Heart left ventricle (tissue), 16 donors: ENCODE results near the gene SUPT3H. TPM values are rescaled to one million over a fixed set of nuclear protein-coding genes. Genes with fewer than 3 reads are reported as not detected.

Experiments used
- ATAC-seq, 4 donors: fragments of 200-7000 bp; cut with Tn5 transposase; one replicate each; pipeline ENCODE4 v1.9.1; 2020 to 2022; ENCODE audit warnings: moderate library complexity in 4 of 4, mild to moderate bottlenecking in 3 of 4, moderate number of reproducible peaks in 1 of 4
- DNase-seq, 5 donors: peaks; one replicate each; pipeline ENCODE4 v3.0.0-alpha.2; 2020
- H3K27ac ChIP-seq, 12 donors: fragments of 200-600 bp; sonication (generic) in 4 of 12; one replicate each; pipeline versions ENCODE4 v1.5.0 to v1.8.0; 2016 to 2022; ENCODE audit warnings: mild to moderate bottlenecking in 2 of 12
- H3K27me3 ChIP-seq, 9 donors: fragments of 200-600 bp; sonication (generic) in 2 of 9; one replicate each; pipeline versions ENCODE4 v1.5.1 to v1.8.0; 2016 to 2022; ENCODE audit warnings: mild to moderate bottlenecking in 3 of 9
- H3K36me3 ChIP-seq, 9 donors: fragments of 200-600 bp; sonication (generic) in 2 of 9; one replicate each; pipeline versions ENCODE4 v1.5.0 to v1.8.0; 2018 to 2022; ENCODE audit warnings: mild to moderate bottlenecking in 2 of 9
- H3K4me1 ChIP-seq, 12 donors: fragments of 200-600 bp; sonication (generic) in 4 of 12; one replicate each; pipeline versions ENCODE4 v1.5.0 to v1.8.0; 2016 to 2022; ENCODE audit warnings: mild to moderate bottlenecking in 3 of 12
- H3K4me3 ChIP-seq, 12 donors: fragments of 200-600 bp; sonication (generic) in 4 of 12; one replicate each; pipeline versions ENCODE4 v1.5.0 to v1.8.0; 2017 to 2022; ENCODE audit warnings: mild to moderate bottlenecking in 9 of 12, moderate library complexity in 4 of 12
- H3K9me3 ChIP-seq, 12 donors: fragments of 200-600 bp; sonication (generic) in 4 of 12; one replicate each; pipeline versions ENCODE4 v1.5.0 to v1.8.0; 2016 to 2022; ENCODE audit warnings: mild to moderate bottlenecking in 1 of 12
- POLR2A ChIP-seq, 2 donors: fragments of 450-650 bp; IDR thresholded peaks; one replicate each; pipeline ENCODE4 v1.6.1; 2017; ENCODE audit warnings: antibody characterized with exemption in 2 of 2, mild to moderate bottlenecking in 2 of 2, moderate library complexity in 2 of 2
- WGBS, 4 donors: extraction: QIAGEN DNeasy Blood & Tissue Kit in 2 of 4; methylation state at CpG; one replicate each; pipeline versions ENCODE4 v1.1.5 to v1.1.7; 2013 to 2018; 5-methylcytosine and 5-hydroxymethylcytosine counted together
- intact Hi-C, 10 donors: fragments of 100-400 bp; cut with DNase I; formaldehyde crosslinking; loops; one replicate each; pipeline versions ENCODE4 v1.11.1 to v1.14.2; 2022
- polyA plus RNA-seq, 2 donors: library from polyadenylated mRNA; stranded (reverse); fragments of 200-250 nt; gene quantifications; one replicate each; pipeline ENCODE4 v1.2.3, GENCODE V29; 2013
- total RNA-seq, 9 donors: library from RNA; depleted of rRNA in 2 of 9; stranded (reverse); fragments of >200 nt in 2 of 9; fragmentation: NEBNext Ultra II Directional in 3 of 9; extraction: Animal tissue kit (Norgen Biotek cat#: 25700) in 3 of 9; gene quantifications; one replicate each; pipeline versions ENCODE4 v1.1.0 to v1.2.4, GENCODE V29; 2016 to 2023
- TF ChIP-seq, protein P1 (sequence below), 12 donors: fragments of 200-600 bp; sonication (generic) in 4 of 12; IDR thresholded peaks; one replicate each; pipeline versions ENCODE4 v1.5.0 to v1.8.0; 2018 to 2022; ENCODE audit warnings: antibody characterized with exemption in 12 of 12, mild to moderate bottlenecking in 5 of 12
- donor health status: ischemic (EF 13 %, LVEDD 7.1; RV severe dilation, severe dysfunction).
- donor health status: healthy with polysubstance abuse.
- donor health status: DM: no; HTN: yes; CAD: no.
- donor health status: DM: no; HTN: no; CAD: no.
- donor health status: ischemic (EF 25% LVEDD 6.9; RV normal size, moderate dysfunction).
- donor health status: ischemic (EF 25% LVEDD 5.7; RV mildly dilated, moderate dysfunction).
- donor health status: healthy.
- donor health status: DM: yes; HTN: yes; CAD: no.
- donor health status: ischemic (EF 35%, LVEDD 5.7; RV mildly dilated, moderate dysfunction).
- donor health status: nonischemic (EF 11% LVEDD 7.7; RV severe dilation, severe dysfunction).
- donor health status: DM: yes; HTN: yes; CAD: no.
- donor health status: PGD.
- donor health status: ischemic (EF 29% LVEDD 5.4; RV normal size, mild dysfunction).
- donor health status: nonischemic (EF 23%, LVEDD 6.1; RV moderate dilation, normal function).

Gene SUPT3H
- total and polyA plus RNA-seq, 11 donors: 1.5 to 8.1 (median 4.1) TPM

DNA sequence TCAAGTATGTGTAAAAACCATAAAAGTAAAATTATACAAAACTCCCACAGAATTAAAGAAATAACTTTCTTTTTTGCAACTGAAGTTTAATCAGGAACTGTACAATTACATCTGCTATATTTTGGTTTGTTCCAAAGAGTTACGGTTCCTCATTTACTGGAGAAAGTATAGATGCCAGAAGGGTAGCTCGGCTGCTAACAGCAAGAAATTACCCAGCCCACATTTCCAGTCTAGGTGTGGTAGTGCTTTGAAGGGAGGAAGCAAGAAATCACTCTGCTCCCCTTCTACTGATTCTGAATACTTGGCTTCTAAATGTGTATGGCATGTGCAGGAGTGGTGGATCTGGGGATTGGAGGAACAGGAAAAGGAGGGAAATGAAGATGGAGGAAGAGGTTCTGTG lies 549.0 kb downstream of the SUPT3H start:
- 81 to 91% (median 84%) methylated on average over 2 of the region's 2 CpGs for WGBS, 4 donors
- Histone ChIP-seq H3K36me3 (no peaks in the 10 kb centered on the region), H3K4me3 (no peak overlapping the region), H3K27me3 (no peaks in the 10 kb centered on the region), H3K9me3 (no peaks in the 10 kb centered on the region), H3K27ac (no peak overlapping the region), H3K4me1 (peaks cover 0 to 10% (median 0%) of the 10 kb centered on the region in 12 donors)
- no peak for DNase-seq
- intact Hi-C loops: no loop called here
- no peak for ATAC-seq
- TF ChIP-seq POLR2A (IDR thresholded peaks at IDR 0.05): no peak
- TF ChIP-seq, protein P1, sequence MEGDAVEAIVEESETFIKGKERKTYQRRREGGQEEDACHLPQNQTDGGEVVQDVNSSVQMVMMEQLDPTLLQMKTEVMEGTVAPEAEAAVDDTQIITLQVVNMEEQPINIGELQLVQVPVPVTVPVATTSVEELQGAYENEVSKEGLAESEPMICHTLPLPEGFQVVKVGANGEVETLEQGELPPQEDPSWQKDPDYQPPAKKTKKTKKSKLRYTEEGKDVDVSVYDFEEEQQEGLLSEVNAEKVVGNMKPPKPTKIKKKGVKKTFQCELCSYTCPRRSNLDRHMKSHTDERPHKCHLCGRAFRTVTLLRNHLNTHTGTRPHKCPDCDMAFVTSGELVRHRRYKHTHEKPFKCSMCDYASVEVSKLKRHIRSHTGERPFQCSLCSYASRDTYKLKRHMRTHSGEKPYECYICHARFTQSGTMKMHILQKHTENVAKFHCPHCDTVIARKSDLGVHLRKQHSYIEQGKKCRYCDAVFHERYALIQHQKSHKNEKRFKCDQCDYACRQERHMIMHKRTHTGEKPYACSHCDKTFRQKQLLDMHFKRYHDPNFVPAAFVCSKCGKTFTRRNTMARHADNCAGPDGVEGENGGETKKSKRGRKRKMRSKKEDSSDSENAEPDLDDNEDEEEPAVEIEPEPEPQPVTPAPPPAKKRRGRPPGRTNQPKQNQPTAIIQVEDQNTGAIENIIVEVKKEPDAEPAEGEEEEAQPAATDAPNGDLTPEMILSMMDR (IDR thresholded peaks at IDR 0.05): no peak

DNA sequence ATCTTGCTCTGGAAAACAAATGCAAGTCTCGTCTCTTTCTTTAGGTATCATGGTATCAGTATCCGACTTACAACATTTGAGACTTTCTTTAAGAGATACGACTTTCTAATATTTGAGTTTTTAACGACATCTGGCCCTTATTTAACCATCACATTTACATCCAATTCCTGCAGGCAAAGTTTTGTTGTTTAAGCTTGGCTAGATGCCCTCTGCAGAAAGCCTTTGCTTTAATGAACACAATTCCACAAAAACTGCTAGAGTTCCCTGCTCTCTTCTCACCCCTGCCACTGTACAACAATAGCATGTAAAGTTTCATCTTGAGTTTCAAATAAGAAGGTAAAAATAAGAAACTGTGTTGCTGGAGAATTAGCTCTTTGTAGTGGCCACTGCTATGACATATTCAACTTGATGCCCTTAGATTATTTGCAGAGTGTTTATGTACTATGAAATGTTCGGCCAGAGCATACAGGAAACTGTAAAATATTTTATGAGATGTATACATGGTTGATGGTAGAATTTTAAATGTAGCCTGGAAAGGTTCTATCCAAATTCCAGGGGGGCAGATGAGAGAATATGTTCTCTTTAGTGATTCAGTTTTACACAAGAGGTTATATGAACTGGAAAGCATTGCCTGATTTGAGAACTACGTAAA lies 551.6 kb downstream of the SUPT3H start:
- Histone ChIP-seq H3K9me3 (no peaks in the 10 kb centered on the region), H3K27ac (no peak overlapping the region), H3K36me3 (no peaks in the 10 kb centered on the region), H3K4me3 (no peak overlapping the region), H3K4me1 (peaks cover 0 to 10% (median 0%) of the 10 kb centered on the region in 12 donors), H3K27me3 (no peaks in the 10 kb centered on the region)
- DNase-seq (no peak), ATAC-seq (no peak)
- intact Hi-C loops: no loop called here
- WGBS, 4 donors: 85 to 88% (median 86%) methylated on average over 6 of the region's 6 CpGs
- no peak for TF ChIP-seq POLR2A (IDR thresholded peaks at IDR 0.05)

DNA sequence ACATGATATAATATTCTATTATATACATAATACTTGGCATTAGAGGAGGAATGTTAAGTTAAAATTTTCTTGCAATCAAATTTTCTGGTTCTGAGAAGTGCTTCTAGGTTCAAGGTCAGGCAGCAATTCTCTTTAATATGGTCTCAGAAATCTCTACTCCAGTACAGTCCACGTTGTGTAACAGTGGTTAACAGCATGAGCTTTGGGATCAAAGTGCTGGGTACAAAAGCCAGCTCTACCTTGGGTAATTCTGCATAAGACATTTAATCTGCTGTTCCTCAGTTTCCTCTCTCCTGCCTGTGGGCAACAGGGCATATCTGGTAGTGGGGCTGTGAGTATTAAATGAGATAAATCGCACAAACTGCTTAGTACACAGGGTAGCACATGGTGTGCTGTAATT lies 552.5 kb downstream of the SUPT3H start:
- Histone ChIP-seq H3K36me3 (no peaks in the 10 kb centered on the region), H3K27me3 (no peaks in the 10 kb centered on the region), H3K4me1 (peaks cover 0 to 10% (median 0%) of the 10 kb centered on the region in 12 donors), H3K9me3 (no peaks in the 10 kb centered on the region), H3K4me3 (no peak overlapping the region), H3K27ac (no peak overlapping the region)
- no peak for TF ChIP-seq POLR2A (IDR thresholded peaks at IDR 0.05)
- TF ChIP-seq, protein P1 (IDR thresholded peaks at IDR 0.05): no peak
- intact Hi-C loops: no loop called here
- no peak for DNase-seq
- 92 to 95% (median 94%) methylated on average over 2 of the region's 2 CpGs for WGBS, 4 donors
- no peak for ATAC-seq

DNA sequence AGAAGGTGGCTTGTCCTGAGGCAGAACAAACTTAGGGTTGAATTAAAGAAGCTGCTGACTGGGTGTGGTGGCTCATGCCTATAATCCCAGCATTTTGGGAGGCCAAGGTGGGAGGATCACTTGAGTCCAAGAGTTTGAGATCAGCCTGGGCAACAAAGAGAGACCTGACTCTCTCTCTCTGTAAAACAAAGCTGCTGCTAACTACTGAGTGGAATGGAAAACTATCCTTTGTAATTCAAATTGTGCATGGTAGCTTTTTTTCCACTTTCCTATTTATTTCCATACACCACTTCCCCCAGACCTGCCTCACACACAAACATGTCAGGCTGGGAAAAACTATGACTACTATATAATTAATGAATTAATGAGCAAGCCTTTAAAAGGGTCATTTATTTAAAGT lies 553.2 kb downstream of the SUPT3H start:
- Histone ChIP-seq H3K4me1 (peaks cover 0 to 7% (median 0%) of the 10 kb centered on the region in 12 donors), H3K27ac (no peak overlapping the region)
- intact Hi-C loops: no loop called here

More for the DNA sequence above, 553.2 kb downstream of the SUPT3H start:
- H3K4me3 ChIP-seq: no peak overlapping the region
- DNase-seq: no peak
- H3K36me3 ChIP-seq: no peaks in the 10 kb centered on the region
- no peaks in the 10 kb centered on the region for H3K27me3 ChIP-seq
- TF ChIP-seq, protein P1 (IDR thresholded peaks at IDR 0.05): no peak
- no peak for TF ChIP-seq POLR2A (IDR thresholded peaks at IDR 0.05)
- no peak for ATAC-seq
- H3K9me3 ChIP-seq: no peaks in the 10 kb centered on the region
